ENCODE measurements around the gene CHCHD3.

GRCh38 chr7:132944774-132945173 lies 137.1 kb downstream of the CHCHD3 start:
- TF ChIP-seq POLR2A (IDR thresholded peaks at IDR 0.05): no peak
- TF ChIP-seq, protein P1, sequence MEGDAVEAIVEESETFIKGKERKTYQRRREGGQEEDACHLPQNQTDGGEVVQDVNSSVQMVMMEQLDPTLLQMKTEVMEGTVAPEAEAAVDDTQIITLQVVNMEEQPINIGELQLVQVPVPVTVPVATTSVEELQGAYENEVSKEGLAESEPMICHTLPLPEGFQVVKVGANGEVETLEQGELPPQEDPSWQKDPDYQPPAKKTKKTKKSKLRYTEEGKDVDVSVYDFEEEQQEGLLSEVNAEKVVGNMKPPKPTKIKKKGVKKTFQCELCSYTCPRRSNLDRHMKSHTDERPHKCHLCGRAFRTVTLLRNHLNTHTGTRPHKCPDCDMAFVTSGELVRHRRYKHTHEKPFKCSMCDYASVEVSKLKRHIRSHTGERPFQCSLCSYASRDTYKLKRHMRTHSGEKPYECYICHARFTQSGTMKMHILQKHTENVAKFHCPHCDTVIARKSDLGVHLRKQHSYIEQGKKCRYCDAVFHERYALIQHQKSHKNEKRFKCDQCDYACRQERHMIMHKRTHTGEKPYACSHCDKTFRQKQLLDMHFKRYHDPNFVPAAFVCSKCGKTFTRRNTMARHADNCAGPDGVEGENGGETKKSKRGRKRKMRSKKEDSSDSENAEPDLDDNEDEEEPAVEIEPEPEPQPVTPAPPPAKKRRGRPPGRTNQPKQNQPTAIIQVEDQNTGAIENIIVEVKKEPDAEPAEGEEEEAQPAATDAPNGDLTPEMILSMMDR (IDR thresholded peaks at IDR 0.05): no peak

All from thyroid gland (tissue), 4 donors.